NCI-H187 treated with DMSO at 0.1 percent for 48 hours (cell line): Measurements from ENCODE around the gene HS3ST3A1.
"Not testable (repeated sequence)": the region's sequence is repeated elsewhere in the genome, so short reads cannot be mapped to it uniquely, and the experiment has no call there.

ENCODE experiments used
- DNase-seq: peaks from one replicate; lab custom pipeline; 2025; lab: John Stamatoyannopoulos, UW

The HS3ST3A1 gene

GRCh38 chr17:13575922-13576419, 25.8 kb downstream of the HS3ST3A1 start:
- DNase-seq, result no peak

DNA sequence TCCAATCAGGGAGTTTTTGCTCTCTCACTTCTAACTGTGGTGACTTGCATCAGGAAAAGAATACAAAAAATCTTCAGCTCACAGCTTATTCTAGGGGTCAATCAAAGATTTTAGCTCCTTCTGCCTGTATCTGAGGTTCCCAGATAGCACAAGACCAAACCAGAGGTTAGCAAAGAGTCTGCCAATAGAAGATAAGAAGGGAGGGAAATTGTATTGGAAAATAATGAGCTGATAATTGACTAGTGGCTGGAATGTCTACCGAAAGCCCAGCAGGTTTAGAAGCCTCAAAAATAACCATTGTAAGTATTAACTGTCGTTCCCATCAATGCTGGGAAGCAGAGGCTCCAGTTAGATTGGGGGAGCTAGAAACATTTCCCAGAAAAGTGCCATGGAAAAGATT, 26.3 kb downstream of the HS3ST3A1 start:
- DNase-seq, result no peak

- DNase-seq, result no peak
Measured at GRCh38 chr17:13572581-13572980, 29.1 kb downstream of the HS3ST3A1 start.

DNA sequence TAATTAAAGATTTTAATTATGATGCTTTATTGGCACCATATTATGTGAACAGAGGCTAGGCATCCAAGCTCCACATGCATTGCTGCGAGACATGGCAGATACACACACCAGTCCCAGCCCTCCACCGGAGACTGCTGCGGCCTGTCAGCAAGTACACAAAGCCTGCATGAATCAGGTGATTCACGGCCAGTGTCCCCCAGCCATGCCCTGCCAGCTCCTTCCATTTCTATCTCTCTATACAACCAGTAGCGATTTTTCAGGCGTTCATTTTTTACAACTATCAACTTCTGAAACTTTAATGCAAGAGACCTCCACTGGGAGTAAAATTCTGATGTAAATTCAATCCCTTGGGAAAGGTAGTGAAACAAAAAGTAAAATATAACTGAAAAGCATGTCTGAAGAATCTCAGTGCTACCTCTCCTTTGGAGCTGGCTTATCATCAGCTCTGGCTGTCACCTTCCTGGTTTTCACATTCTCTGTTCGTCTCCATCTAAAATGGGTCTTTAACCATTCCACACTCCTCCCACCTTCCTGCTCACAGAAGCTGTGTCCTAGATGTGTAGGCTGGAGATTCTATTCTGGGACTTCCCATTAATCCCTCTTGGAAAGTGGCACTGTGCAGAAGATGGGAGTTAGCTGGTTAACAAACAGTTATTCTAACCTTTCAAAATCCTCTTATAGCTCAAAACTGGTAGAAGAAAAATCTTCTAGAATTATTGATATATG, 32.2 kb downstream of the HS3ST3A1 start:
- no peak for DNase-seq

DNA sequence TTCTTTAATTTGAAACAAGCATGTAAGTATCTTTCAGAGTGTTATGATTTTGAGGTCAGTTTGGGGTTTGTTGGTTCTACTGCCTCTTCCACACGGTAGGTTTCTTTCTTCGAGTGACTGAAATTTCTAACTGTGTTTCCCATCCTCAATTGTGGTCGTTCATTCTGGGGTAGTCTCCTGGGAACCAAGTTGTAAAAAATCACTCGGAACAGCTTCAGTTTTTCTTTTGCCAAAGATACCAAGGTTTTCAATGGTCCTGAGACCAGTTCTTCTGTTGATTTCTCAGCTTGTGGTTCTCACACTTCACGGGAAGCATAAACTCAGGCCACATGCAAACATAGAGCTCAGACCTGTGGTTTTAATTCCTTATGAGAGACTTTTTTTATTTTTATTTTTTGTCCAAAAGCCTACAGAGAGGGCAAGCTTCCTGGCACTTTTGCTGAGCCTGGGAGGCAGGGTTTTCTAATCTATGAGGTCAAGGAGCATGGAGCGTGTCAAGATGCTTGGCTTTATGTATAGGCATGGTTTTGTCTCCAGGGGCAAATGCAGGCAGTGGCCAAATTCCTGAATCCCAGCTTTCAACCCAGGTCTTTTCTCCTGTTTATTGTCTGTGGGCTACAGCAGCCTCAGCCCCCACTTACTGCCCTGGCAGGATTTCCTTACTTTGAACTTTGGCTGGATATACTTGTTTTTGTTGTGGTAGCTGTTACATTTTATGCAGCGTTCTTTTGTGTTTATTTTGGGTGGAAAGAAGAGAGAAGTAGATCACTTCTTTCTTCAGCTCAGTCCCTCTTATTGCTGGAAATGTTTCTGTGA, 32.9 kb downstream of the HS3ST3A1 start:
- no peak for DNase-seq

- DNase-seq, result no peak
Measured at GRCh38 chr17:13563866-13564265, 37.9 kb downstream of the HS3ST3A1 start.

DNA sequence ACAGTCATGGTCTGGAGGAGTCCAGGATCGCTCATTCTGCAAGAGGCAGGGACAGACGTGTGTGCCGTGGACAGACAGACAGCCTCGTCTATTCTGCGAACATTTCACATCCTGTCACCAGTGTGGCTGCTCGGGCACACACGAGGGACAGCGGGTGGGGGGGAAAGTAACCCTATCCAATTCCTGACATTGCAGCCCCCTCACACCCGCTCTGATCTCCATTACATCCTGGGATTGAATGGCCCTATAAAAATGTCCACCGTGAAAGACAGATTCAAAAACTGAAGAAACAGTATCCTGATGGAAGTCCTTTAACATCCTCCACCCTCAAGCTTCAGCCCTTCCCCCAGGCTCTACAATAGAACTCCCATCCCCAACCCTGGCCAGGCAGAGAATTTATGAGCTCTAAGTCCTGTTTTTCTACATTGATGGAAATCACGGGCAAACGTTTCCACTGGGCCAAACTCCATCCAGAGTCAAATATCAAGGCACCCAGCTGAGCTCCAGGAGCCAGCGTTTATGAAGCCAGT, 39.4 kb downstream of the HS3ST3A1 start:
- DNase-seq, result no peak

DNA sequence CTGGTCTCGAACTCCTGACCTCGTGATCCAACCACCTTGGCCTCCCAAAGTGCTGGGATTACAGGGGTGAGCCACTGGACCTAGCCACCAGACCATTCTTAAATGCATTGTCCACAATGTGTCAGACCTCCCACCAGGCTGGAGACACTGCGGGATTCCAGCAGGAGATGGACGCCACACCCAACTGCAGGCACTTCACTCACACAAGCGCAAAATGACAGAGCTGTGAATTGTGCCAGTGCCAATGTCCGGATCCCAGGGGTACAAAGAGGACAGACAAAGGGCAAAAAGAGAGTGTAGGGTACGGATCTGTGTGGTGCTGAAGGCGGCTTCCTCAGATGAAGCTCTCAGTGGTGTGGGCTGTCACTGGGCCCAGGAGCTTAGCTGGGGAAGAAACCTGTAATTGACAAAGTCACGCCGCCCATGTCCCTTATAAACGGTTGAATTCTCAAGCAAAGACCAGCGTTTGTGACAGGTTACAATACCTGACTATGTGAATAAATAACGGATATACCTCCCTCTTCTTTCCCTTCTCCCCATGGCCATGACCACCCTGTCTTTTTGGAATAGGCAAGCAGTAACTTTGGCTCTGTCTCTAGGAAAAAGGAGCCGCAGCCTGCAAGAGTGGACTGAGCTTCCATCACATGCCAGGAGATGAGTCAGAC, 40.0 kb downstream of the HS3ST3A1 start:
- no peak for DNase-seq

DNA sequence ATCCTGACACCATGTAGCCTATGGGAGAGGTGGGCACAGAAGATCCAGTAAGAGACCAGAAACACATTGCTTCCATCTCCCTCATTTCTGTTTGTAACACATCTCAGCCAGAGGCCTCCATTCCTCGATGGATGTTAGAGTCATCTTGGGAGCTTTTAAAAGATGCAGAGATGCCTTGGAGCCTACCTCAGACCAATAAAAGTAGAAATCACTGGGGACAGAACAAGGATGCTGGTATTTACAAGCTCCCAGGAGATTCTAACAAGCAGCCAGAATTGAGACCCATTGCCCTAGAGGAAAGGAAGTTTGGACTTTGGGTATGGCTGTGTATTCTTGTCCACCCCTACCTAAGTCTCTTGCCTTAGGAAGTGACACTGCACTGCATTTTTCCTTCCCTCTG, 40.8 kb downstream of the HS3ST3A1 start:
- DNase-seq, result no peak

DNA sequence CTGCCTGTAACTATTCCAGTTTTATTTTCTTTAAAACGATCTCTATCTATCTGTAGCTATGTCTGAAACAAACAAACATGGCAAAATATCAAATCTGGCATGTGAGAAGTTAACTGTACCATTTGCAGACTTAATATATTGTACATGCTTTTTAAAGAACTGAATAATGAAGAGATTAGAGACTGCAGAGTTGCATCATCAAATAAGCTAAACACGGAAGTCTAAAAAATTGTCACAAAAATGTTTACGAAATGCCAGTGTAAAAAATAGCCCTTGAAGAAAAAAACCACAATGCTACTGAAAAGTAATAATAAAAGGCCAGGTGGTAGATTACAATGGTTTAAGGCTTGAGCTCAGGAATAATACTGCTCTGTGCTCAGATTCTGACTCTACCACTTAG, 43.1 kb downstream of the HS3ST3A1 start:
- DNase-seq, result no peak

GRCh38 chr17:13557077-13557476, 44.7 kb downstream of the HS3ST3A1 start:
- no peak for DNase-seq

GRCh38 chr17:13554231-13554630, 47.5 kb downstream of the HS3ST3A1 start:
- DNase-seq, result no peak

- DNase-seq, result no peak
Measured at GRCh38 chr17:13550291-13550690, 51.4 kb downstream of the HS3ST3A1 start.

DNA sequence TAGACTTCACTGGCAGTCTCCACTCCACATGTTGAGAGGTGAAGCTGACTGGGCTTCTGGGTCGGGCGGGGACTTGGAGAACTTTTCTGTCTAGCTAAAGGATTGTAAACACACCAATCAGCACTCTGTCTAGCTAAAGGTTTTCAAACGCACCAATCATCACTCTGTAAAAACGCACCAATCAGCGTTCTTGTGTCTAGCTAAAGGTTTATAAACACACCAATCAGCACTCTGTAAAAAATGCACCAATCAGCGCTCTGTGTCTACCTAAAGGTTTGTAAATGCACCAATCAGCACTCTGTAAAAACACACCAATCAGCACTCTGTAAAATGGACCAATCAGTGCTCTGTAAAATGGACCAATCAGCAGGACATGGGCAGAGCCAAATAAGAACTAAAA, 53.2 kb downstream of the HS3ST3A1 start:
- DNase-seq, result not testable (repeated sequence)

DNA sequence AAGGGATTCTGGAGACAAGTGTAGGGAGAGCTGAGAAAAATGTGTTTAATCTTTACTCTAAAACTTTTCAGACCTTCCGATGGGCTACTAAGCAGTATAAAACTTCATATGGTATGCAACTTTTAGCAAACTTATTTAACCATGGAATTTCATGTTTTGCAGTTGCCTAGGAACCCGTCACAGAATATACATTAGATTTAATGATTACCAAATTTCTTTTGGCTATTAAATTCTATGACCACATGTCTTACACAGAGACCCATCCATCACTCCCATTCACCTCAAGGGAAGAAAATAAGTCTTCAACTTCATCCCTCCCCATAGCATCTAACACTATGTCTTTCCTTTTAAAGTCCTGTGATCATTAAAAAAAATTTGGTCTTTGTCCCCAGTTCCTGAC, 54.9 kb downstream of the HS3ST3A1 start:
- DNase-seq, result no peak

- no peak for DNase-seq
Measured at GRCh38 chr17:13545941-13546340, 55.8 kb downstream of the HS3ST3A1 start.

GRCh38 chr17:13544765-13545164, 57.0 kb downstream of the HS3ST3A1 start:
- no peak for DNase-seq

DNA sequence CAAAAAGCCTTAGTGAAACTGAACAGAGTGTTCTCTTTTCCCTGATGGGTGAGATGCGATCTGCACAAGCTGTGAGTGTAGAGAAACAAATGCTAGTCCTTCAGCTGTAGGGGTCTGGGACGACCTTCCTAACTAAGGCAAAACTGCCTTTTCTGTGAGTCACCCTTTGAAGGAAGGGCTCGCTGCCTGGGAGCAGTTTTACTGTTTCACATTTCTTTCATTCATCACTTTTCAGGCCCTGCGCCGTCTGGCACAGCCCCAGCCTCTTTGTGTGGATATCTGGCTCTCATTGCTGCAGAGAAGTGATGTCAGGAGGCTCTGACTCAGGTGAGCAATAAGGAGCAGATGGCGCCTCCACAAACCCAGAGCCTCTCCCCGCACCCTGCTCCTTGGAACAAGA, 57.4 kb downstream of the HS3ST3A1 start:
- DNase-seq, result no peak

DNA sequence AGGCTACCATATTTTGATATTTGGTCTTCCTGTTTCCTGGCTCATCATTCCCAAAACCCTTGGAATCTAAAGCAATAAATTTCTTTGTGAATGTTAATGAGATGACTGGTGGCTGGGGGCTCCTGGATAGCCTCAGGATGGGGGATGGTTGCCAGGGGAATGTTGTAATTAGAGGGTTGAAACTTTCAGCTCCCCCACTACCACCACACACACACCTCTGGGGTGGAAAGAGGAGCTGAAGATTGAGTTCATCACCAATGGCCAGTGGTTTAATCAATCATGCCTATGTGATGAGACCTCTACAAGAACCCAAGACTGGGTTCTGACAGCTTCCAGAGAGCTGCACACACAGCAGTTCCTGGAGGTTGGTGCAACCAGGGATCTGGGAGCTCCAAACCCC, 59.1 kb downstream of the HS3ST3A1 start:
- no peak for DNase-seq

- DNase-seq, result no peak
Measured at GRCh38 chr17:13541032-13541480, 60.7 kb downstream of the HS3ST3A1 start.

DNA sequence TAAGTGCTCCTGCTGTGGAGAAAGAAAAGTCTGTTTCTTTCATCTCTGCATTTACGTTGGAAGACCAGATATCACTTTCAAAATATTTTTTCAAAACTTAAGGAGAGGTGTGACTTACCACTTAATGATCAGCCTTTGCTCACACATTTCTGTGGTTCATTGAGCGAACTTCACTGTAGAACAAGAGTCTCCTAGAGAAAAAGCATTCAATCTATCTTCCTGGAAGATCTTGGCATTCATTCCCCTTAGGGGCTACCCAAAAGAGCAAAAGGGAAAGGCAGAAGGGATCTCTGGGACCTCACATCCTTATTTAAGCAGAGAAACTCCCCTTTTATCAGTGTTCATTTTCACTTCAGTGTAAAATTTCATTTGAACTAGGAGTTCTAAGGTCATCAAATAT, 61.2 kb downstream of the HS3ST3A1 start:
- no peak for DNase-seq

- DNase-seq, result no peak
Measured at GRCh38 chr17:13539421-13539820, 62.3 kb downstream of the HS3ST3A1 start.
